Measurements from ENCODE around the gene PLEKHJ1. TPM values are rescaled to one million over a fixed set of nuclear protein-coding genes. Genes with fewer than 3 reads are reported as not detected.

Gene PLEKHJ1
- total and polyA plus RNA-seq, 9 of the 15 experiments (the other 6 are each of a cell fraction or from before 2014, with no cell fraction given) = 1.5 to 188 (median 63.9) TPM

- ATAC-seq (no peak), FAIRE-seq (no peak), DNase-seq (ENCODE audit: extremely low read depth in 1 of 4, low spot score in 3 of 4) (no peak)
- H3K4me3 ChIP-seq = no peak overlapping the region
- BruUV-seq (replicated peaks) = no TSS peak
- H3K9ac ChIP-seq (ENCODE audit: insufficient read depth in 1 of 2, low read depth in 2 of 2, low read length in 2 of 2) = no peak overlapping the region
- intact Hi-C loops (cut with micrococcal nuclease) = no loop called here
- TF ChIP-seq BRF2 (IDR thresholded peaks at IDR 0.05; ENCODE audit: borderline replicate concordance, insufficient read depth, insufficient read length) = no peak
- TF ChIP-seq ZNF561 (CRISPR knock-in tag; conservative IDR thresholded peaks at IDR 0.05) = no peak
- no peak for TF ChIP-seq PURB (CRISPR knock-in tag; IDR thresholded peaks at IDR 0.05; ENCODE audit: low read depth)
- TF ChIP-seq SAFB2 (IDR thresholded peaks at IDR 0.05; ENCODE audit: borderline replicate concordance, low read depth, low read length, severe bottlenecking) = no peak
- TF ChIP-seq NFRKB (IDR thresholded peaks at IDR 0.05; ENCODE audit: low read depth) = no peak
- TF ChIP-seq NCOA6 (IDR thresholded peaks at IDR 0.05) = no peak
- TF ChIP-seq ZNF212 (CRISPR knock-in tag; IDR thresholded peaks at IDR 0.05) = no peak
- no peak for TF ChIP-seq ZHX1 (conservative IDR thresholded peaks at IDR 0.05; ENCODE audit: low read length)
- TF ChIP-seq PCBP2 (IDR thresholded peaks at IDR 0.05; ENCODE audit: low read depth, low read length, poor library complexity, severe bottlenecking) = no peak
- peaks cover 3% of the 10 kb centered on the region for H3K9me1 ChIP-seq (ENCODE audit: control insufficient read depth, insufficient read depth, low read length)
- H4K20me1 ChIP-seq (replicated peaks; ENCODE audit: control insufficient read depth, insufficient read depth, low read length) = peaks cover 13% of the 10 kb centered on the region
- CTCF ChIA-PET (ENCODE audit: low intra/inter-chr PET ratio) = no interaction called here
- peaks cover 0 to 51% of the 10 kb centered on the region in 2 experiments; a peak in 3 of 5 replicates for H3K4me1 ChIP-seq (replicated peaks in 1 of 2; ENCODE audit: control insufficient read depth in 2 of 2, insufficient read depth in 2 of 2, low read length in 2 of 2)
- no peak overlapping the region for H2AFZ ChIP-seq (ENCODE audit: low read depth, low read length)
- H3K36me3 ChIP-seq (ENCODE audit: control insufficient read depth, insufficient read depth, low read length) = peaks cover 83% of the 10 kb centered on the region; the same call in 2 of the 3 replicates
- in situ Hi-C loops (cut with MboI) = no loop called here
- POLR2A ChIA-PET = interaction anchor here (0.6 to 0.9 kb wide), 3 partner anchors 8 to 44 kb away, joined by 3 to 4 read pairs (median 4); no protein-coding TSS in a partner anchor
- no peaks in the 10 kb centered on the region for H3K27me3 ChIP-seq (ENCODE audit: control insufficient read depth in 2 of 2, insufficient read depth in 2 of 2, low read length in 2 of 2)
- peaks cover 17% of the 10 kb centered on the region for H3K79me2 ChIP-seq (ENCODE audit: control insufficient read depth, insufficient read depth, low read length)
- H3K9me3 ChIP-seq (replicated peaks; ENCODE audit: control insufficient read depth, insufficient read depth, low read depth, low read length) = no peaks in the 10 kb centered on the region
- no peak overlapping the region for H3K4me2 ChIP-seq (ENCODE audit: insufficient read depth, low read length)
- no peak overlapping the region for H3K27ac ChIP-seq (ENCODE audit: extremely low read depth, low read depth, low read length)
- 97% methylated on average over 15 of the region's 15 CpGs for WGBS (ENCODE audit: insufficient coverage, low coverage, missing lambda C conversion rate)
Observed at GRCh38 chr19:2202366-2202765, 33.8 kb downstream of the PLEKHJ1 start.

All from K562 (cell line).